ENCODE data around the gene CHID1.

Gene CHID1

DNA sequence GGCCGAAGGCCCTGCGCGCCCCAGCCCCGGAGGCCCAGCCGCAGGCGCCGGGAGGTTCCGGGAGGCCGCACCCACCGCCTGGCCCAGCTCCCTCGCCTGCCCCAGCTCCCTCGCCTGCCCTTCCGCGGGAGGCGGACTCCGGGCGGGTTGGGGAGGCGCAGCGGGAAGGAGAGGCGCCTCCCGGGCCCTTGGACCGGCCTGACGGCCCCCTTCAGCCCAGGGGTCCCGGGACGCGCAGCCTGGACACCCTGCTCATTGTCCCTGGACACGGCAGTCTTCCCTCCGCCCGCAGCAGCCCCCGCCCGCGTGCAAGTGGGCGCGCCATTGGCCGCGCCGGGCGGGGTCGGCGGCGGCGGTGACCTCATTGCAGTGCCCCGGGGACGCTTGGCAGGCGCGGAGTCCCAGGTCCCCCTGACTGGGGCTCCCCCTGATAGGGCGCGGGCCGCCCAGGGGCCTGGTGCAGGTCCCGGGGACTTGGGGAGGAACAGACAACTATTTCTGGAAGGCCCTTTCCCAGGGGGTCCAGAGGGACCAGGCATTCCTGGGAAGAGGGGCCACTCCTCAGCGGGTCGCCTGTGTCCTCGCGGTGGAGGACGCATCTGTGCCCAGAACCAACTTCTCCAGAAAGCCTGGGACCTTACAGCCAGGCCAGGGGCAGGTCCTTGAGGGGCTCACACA lies 77.4 kb downstream of the CHID1 start:
- H4K12ac ChIP-seq (ENCODE audit: low read depth, low read length) = peak overlapping the region; percentile 76
- H2BK120ac ChIP-seq (ENCODE audit: insufficient read depth, low read length, poor library complexity) = peak overlapping the region; percentile 86
- peak overlapping the region; percentile 72 for H3K18ac ChIP-seq (ENCODE audit: low read length)
- H4K91ac ChIP-seq (ENCODE audit: low read depth, low read length) = peak overlapping the region; percentile 77
- H3K9me3 ChIP-seq (ENCODE audit: insufficient read depth, low read depth, low read length) = peaks cover 5% of the 10 kb centered on the region
- peak overlapping the region; percentile 86 for H3K9ac ChIP-seq (ENCODE audit: low read length)
- H3K79me1 ChIP-seq (ENCODE audit: low read length) = peaks cover 15% of the 10 kb centered on the region
- peak overlapping the region; percentile 81 for H2AK5ac ChIP-seq (ENCODE audit: low read length)
- peak overlapping the region; percentile 70 for H3K4ac ChIP-seq (ENCODE audit: low read depth, low read length)
- peaks cover 43 to 44% of the 10 kb centered on the region in 2 experiments for H3K4me1 ChIP-seq (ENCODE audit: control insufficient read depth in 1 of 2, insufficient read depth in 2 of 2, low read length in 2 of 2)
- H3K79me2 ChIP-seq (ENCODE audit: control insufficient read depth, insufficient read depth, low read length, poor library complexity) = peaks cover 12% of the 10 kb centered on the region
- peak overlapping the region; percentile 71 for H4K8ac ChIP-seq (ENCODE audit: low read depth, low read length)
- peak overlapping the region; percentile 73 for H2BK5ac ChIP-seq (ENCODE audit: low read depth, low read length, poor library complexity)
- H3K4me2 ChIP-seq (ENCODE audit: low read length) = peak overlapping the region; percentile 66
- peak overlapping the region; percentile 86 for H3K14ac ChIP-seq (ENCODE audit: low read length)
- H3K27ac ChIP-seq (ENCODE audit: low read depth, low read length) = peak overlapping the region; percentile 52
- no CpG with 5 or more reads among the region's 55 CpGs for WGBS (ENCODE audit: extremely low coverage, insufficient coverage, insufficient read length)
- peaks cover 27% of the 10 kb centered on the region for H3K27me3 ChIP-seq (ENCODE audit: insufficient read depth, low read length)
- peak overlapping the region; percentile 56 for H2AFZ ChIP-seq (ENCODE audit: insufficient read depth, low read length, poor library complexity)
- peak overlapping the region; percentile 23 for H2BK12ac ChIP-seq (ENCODE audit: low read length)
- peak overlapping the region; percentile 80 for H3K4me3 ChIP-seq (ENCODE audit: low read depth, low read length)
- DNase-seq = peak in 1 of 2 donors; percentile 66
- no peak overlapping the region for H3K23ac ChIP-seq (ENCODE audit: low read length)
- peaks cover 26 to 28% of the 10 kb centered on the region in 2 experiments for H3K36me3 ChIP-seq (ENCODE audit: control insufficient read depth in 1 of 2, insufficient read depth in 2 of 2, low read length in 2 of 2)

DNA sequence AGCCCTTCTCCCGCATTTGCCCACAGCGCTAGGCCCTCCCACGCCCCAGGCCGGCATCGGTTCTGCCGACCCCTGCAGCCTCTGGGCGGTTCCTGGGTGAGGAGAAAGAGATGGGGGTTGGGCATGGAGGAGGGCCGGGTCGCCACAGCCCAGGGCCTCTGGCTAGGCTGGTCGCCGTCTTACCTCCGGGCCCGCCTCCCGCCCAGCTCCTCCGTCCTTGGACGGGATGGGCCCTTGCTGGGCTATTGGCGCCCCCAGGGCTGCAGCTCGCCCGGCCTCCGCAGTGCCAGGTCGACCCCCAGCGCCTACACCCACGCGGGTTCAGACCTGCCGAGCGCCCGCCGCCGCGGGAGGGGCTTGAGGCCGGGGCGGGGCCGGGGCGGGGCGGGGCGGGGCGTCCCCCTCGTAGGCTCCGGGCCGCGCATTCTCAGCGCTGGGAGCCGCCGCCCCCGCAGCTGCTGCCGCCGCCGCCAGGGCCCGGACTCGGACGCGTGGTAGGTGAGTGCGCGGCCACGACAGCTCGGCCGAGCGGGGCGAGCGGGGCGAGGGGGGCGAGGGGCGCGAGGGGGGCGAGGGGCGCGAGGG lies 78.0 kb downstream of the CHID1 start, which contains the start of gene CD151:
CD151 (plus strand) TSS at position 424 of the 585 bp plus-strand sequence. CDS start 3,118 bp downstream, outside the sequence.
- H4K8ac ChIP-seq (ENCODE audit: low read depth, low read length) = peak within 1 kb of the TSS; percentile 81
- H4K91ac ChIP-seq (ENCODE audit: low read depth, low read length) = peak within 1 kb of the TSS; percentile 83
- H2AK5ac ChIP-seq (ENCODE audit: low read length) = peak within 1 kb of the TSS; percentile 81
- no peak within 1 kb of the TSS for H3K23ac ChIP-seq (ENCODE audit: low read length)
- H3K27me3 ChIP-seq (ENCODE audit: insufficient read depth, low read length) = peaks cover 27% of the 10 kb centered on the region
- H3K18ac ChIP-seq (ENCODE audit: low read length) = peak within 1 kb of the TSS; percentile 72
- H3K4ac ChIP-seq (ENCODE audit: low read depth, low read length) = peak within 1 kb of the TSS; percentile 70
- H2AFZ ChIP-seq (ENCODE audit: insufficient read depth, low read length, poor library complexity) = peak within 1 kb of the TSS; percentile 56
- peak within 1 kb of the TSS; percentile 86 for H3K9ac ChIP-seq (ENCODE audit: low read length)
- peak within 1 kb of the TSS; percentile 73 for H2BK5ac ChIP-seq (ENCODE audit: low read depth, low read length, poor library complexity)
- peak within 1 kb of the TSS; percentile 79 for H3K4me2 ChIP-seq (ENCODE audit: low read length)
- H3K14ac ChIP-seq (ENCODE audit: low read length) = peak within 1 kb of the TSS; percentile 86
- H3K4me3 ChIP-seq (ENCODE audit: low read depth, low read length) = peak within 1 kb of the TSS; percentile 80
- peaks cover 12% of the 10 kb centered on the region for H3K79me2 ChIP-seq (ENCODE audit: control insufficient read depth, insufficient read depth, low read length, poor library complexity)
- H3K27ac ChIP-seq (ENCODE audit: low read depth, low read length) = peak within 1 kb of the TSS; percentile 52
- H2BK120ac ChIP-seq (ENCODE audit: insufficient read depth, low read length, poor library complexity) = peak within 1 kb of the TSS; percentile 86
- peaks cover 48 to 49% of the 10 kb centered on the region in 2 experiments for H3K4me1 ChIP-seq (ENCODE audit: control insufficient read depth in 1 of 2, insufficient read depth in 2 of 2, low read length in 2 of 2)
- H3K79me1 ChIP-seq (ENCODE audit: low read length) = peaks cover 15% of the 10 kb centered on the region
- DNase-seq = peak; percentile 61 to 74
- H3K9me3 ChIP-seq (ENCODE audit: insufficient read depth, low read depth, low read length) = peaks cover 5% of the 10 kb centered on the region
- H4K12ac ChIP-seq (ENCODE audit: low read depth, low read length) = peak within 1 kb of the TSS; percentile 76
- no CpG with 5 or more reads among the region's 67 CpGs for WGBS (ENCODE audit: extremely low coverage, insufficient coverage, insufficient read length)
- H3K36me3 ChIP-seq (ENCODE audit: control insufficient read depth in 1 of 2, insufficient read depth in 2 of 2, low read length in 2 of 2) = peaks cover 20 to 22% of the 10 kb centered on the region in 2 experiments
- H2BK12ac ChIP-seq (ENCODE audit: low read length) = peak within 1 kb of the TSS; percentile 63

DNA sequence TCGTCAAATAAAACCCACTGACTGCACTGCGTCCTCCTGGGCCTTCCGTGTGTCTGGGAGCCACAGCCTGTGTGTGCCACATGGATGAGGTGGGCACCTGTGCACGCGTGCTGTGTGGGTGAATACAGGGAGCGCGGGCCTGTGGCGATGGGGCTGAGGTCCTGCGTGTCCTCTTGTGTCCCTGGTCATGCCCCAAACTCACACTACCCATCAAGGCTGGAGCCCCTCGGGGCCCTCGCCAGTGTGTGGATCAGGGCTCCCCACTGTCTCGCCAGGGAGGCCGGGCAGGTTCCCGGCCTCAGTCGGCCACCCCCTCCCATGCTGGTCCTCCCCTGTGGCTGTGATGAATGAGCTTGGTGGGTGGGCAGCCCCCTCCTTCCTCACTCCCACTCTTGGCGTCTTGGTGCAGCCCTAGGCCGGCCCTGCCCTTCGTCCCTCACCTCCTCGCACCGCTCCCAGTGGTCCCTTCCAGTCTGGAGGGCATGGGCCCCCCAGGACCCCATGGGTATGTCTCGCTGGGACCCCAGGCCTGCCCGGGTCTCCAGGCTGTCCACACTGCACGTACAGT lies 78.6 kb downstream of the CHID1 start:
- H3K79me2 ChIP-seq (ENCODE audit: control insufficient read depth, insufficient read depth, low read length, poor library complexity) = peaks cover 12% of the 10 kb centered on the region
- H3K27ac ChIP-seq (ENCODE audit: low read depth, low read length) = no peak overlapping the region
- no peak for DNase-seq
- peak overlapping the region; percentile 19 for H2AFZ ChIP-seq (ENCODE audit: insufficient read depth, low read length, poor library complexity)
- no peak overlapping the region for H3K23ac ChIP-seq (ENCODE audit: low read length)
- H2AK5ac ChIP-seq (ENCODE audit: low read length) = peak overlapping the region; percentile 77
- H4K8ac ChIP-seq (ENCODE audit: low read depth, low read length) = peak overlapping the region; percentile 81
- peak overlapping the region; percentile 71 for H3K4me3 ChIP-seq (ENCODE audit: low read depth, low read length)
- peak overlapping the region; percentile 83 for H4K91ac ChIP-seq (ENCODE audit: low read depth, low read length)
- no peak overlapping the region for H3K9ac ChIP-seq (ENCODE audit: low read length)
- peak overlapping the region; percentile 30 for H3K4ac ChIP-seq (ENCODE audit: low read depth, low read length)
- H2BK120ac ChIP-seq (ENCODE audit: insufficient read depth, low read length, poor library complexity) = peak overlapping the region; percentile 35
- no CpG with 5 or more reads among the region's 23 CpGs for WGBS (ENCODE audit: extremely low coverage, insufficient coverage, insufficient read length)
- H3K4me1 ChIP-seq (ENCODE audit: control insufficient read depth in 1 of 2, insufficient read depth in 2 of 2, low read length in 2 of 2) = peaks cover 52 to 54% of the 10 kb centered on the region in 2 experiments
- H3K18ac ChIP-seq (ENCODE audit: low read length) = peak overlapping the region; percentile 67
- peak overlapping the region; percentile 63 for H2BK12ac ChIP-seq (ENCODE audit: low read length)
- H3K79me1 ChIP-seq (ENCODE audit: low read length) = peaks cover 20% of the 10 kb centered on the region
- peaks cover 5% of the 10 kb centered on the region for H3K9me3 ChIP-seq (ENCODE audit: insufficient read depth, low read depth, low read length)
- H3K4me2 ChIP-seq (ENCODE audit: low read length) = peak overlapping the region; percentile 79
- no peak overlapping the region for H2BK5ac ChIP-seq (ENCODE audit: low read depth, low read length, poor library complexity)
- H4K12ac ChIP-seq (ENCODE audit: low read depth, low read length) = peak overlapping the region; percentile 67
- H3K14ac ChIP-seq (ENCODE audit: low read length) = peak overlapping the region; percentile 85
- H3K36me3 ChIP-seq (ENCODE audit: control insufficient read depth in 1 of 2, insufficient read depth in 2 of 2, low read length in 2 of 2) = peaks cover 14 to 16% of the 10 kb centered on the region in 2 experiments
- H3K27me3 ChIP-seq (ENCODE audit: insufficient read depth, low read length) = peaks cover 32% of the 10 kb centered on the region

DNA sequence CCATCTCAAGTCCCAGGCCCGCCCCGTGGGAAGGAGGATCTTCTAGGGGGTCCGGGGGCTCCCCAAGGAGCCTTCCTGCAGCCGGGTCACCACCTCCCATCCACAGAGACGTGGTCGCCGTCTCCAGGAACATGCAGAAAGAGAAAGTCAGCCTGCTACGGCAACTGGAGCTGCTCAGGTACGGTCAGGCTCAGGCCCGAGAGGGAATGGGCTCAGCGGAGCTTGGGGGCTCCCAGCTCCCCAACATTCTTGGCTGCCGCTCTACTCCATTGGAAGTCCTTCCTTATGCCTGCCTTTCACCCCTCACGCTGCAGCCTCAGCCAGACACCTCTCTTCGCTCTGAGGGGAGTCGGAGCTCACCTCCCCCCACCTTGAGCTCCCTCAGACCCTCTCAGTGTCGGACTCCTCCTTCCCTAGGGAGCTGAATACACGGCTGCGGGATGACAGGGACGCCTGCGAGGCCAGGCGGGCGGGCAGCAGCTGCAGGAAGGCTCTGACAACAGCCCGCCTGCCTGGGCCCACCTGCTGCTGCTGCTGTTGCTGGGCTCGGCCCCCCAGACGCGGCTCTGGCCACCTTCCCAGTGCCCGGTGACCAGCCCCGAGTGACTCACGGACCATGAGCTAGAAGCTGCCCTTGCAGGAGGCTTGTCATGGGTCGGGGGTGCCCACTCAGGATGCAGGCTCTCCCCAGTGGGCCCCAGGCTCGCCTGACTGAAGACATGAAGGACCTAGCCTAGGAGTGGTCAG lies 79.3 kb downstream of the CHID1 start:
- peaks cover 7 to 9% of the 10 kb centered on the region in 2 experiments for H3K36me3 ChIP-seq (ENCODE audit: control insufficient read depth in 1 of 2, insufficient read depth in 2 of 2, low read length in 2 of 2)
- no peak overlapping the region for H3K27ac ChIP-seq (ENCODE audit: low read depth, low read length)
- peaks cover 33% of the 10 kb centered on the region for H3K27me3 ChIP-seq (ENCODE audit: insufficient read depth, low read length)
- H2AFZ ChIP-seq (ENCODE audit: insufficient read depth, low read length, poor library complexity) = no peak overlapping the region
- H2BK5ac ChIP-seq (ENCODE audit: low read depth, low read length, poor library complexity) = no peak overlapping the region
- H2BK12ac ChIP-seq (ENCODE audit: low read length) = no peak overlapping the region
- no peak overlapping the region for H2BK120ac ChIP-seq (ENCODE audit: insufficient read depth, low read length, poor library complexity)
- no peak for DNase-seq
- H4K8ac ChIP-seq (ENCODE audit: low read depth, low read length) = no peak overlapping the region
- peaks cover 23% of the 10 kb centered on the region for H3K79me1 ChIP-seq (ENCODE audit: low read length)
- no peak overlapping the region for H3K4ac ChIP-seq (ENCODE audit: low read depth, low read length)
- H4K91ac ChIP-seq (ENCODE audit: low read depth, low read length) = no peak overlapping the region
- H3K9me3 ChIP-seq (ENCODE audit: insufficient read depth, low read depth, low read length) = peaks cover 5% of the 10 kb centered on the region
- H3K4me3 ChIP-seq (ENCODE audit: low read depth, low read length) = no peak overlapping the region
- H2AK5ac ChIP-seq (ENCODE audit: low read length) = no peak overlapping the region
- H3K79me2 ChIP-seq (ENCODE audit: control insufficient read depth, insufficient read depth, low read length, poor library complexity) = peaks cover 12% of the 10 kb centered on the region
- H3K23ac ChIP-seq (ENCODE audit: low read length) = no peak overlapping the region
- H3K9ac ChIP-seq (ENCODE audit: low read length) = no peak overlapping the region
- no peak overlapping the region for H3K18ac ChIP-seq (ENCODE audit: low read length)
- peaks cover 52 to 57% of the 10 kb centered on the region in 2 experiments for H3K4me1 ChIP-seq (ENCODE audit: control insufficient read depth in 1 of 2, insufficient read depth in 2 of 2, low read length in 2 of 2)
- H3K14ac ChIP-seq (ENCODE audit: low read length) = no peak overlapping the region
- no CpG with 5 or more reads among the region's 31 CpGs for WGBS (ENCODE audit: extremely low coverage, insufficient coverage, insufficient read length)
- no peak overlapping the region for H4K12ac ChIP-seq (ENCODE audit: low read depth, low read length)
- no peak overlapping the region for H3K4me2 ChIP-seq (ENCODE audit: low read length)
